B cell (primary cell): Measurements from ENCODE around the gene STK17A. TPM values are rescaled to one million over a fixed set of nuclear protein-coding genes. Genes with fewer than 3 reads are reported as not detected.

Experiments
- ATAC-seq: fragments of 200-7000 bp; cut with Tn5 transposase; one replicate; pipeline ENCODE4 v1.10.0; 2021; ENCODE audit warnings: low read depth, mild to moderate bottlenecking, moderate number of reproducible peaks, moderate library complexity
- CTCF ChIA-PET: fragments of 350-600 bp; sonication (Branson Sonifier 250); formaldehyde crosslinking; loops from one replicate; lab custom pipeline; 2021; ENCODE audit warnings: antibody characterized with exemption, inconsistent platforms; lab: Charles Lee
- POLR2A ChIA-PET: fragments of 350-600 bp; sonication (Branson Sonifier 250); formaldehyde crosslinking; loops from one replicate; lab custom pipeline; 2021; ENCODE audit warnings: antibody characterized with exemption; lab: Charles Lee
- DNase-seq: peaks from one replicate; pipeline ENCODE4 v3.0.0; 2013
- H2AFZ ChIP-seq: 2 replicates; pipeline ENCODE4 v1.6.1; 2012; ENCODE audit warnings: mild to moderate bottlenecking, low read depth, low read length; ENCODE audit not compliant: insufficient read depth, poor library complexity, severe bottlenecking
- H3K27ac ChIP-seq, 2 donors: 1 replicate in 1 of 2; 2 replicates in 1 of 2; pipeline ENCODE4 v1.5.1; 2012 to 2013; ENCODE audit warnings: low read length in 2 of 2, mild to moderate bottlenecking in 2 of 2, moderate library complexity in 1 of 2
- H3K27me3 ChIP-seq, 4 experiments: fragments of 200-600 bp in 1 of 4; sonication (generic) in 1 of 4; replicated peaks in 1 of 4; 1 replicate in 2 of 4; 2 replicates in 2 of 4; pipeline versions ENCODE4 v1.6.1 to v1.7.0; 2013 to 2016; ENCODE audit warnings: low read length in 3 of 4, mild to moderate bottlenecking in 2 of 4, mixed read lengths in 1 of 4, moderate library complexity in 1 of 4; ENCODE audit not compliant: insufficient read depth in 4 of 4, control insufficient read depth in 3 of 4; ENCODE audit errors: control extremely low read depth in 1 of 4
- H3K36me3 ChIP-seq, 2 experiments: replicated peaks in 1 of 2; 1 replicate in 1 of 2; 2 replicates in 1 of 2; pipeline versions ENCODE4 v1.6.1 to v1.7.1; 2013; ENCODE audit warnings: low read length in 1 of 2; ENCODE audit not compliant: insufficient read depth in 2 of 2, control insufficient read depth in 1 of 2; ENCODE audit errors: control extremely low read depth in 1 of 2, extremely low read depth in 1 of 2
- H3K4me1 ChIP-seq, 2 donors: fragments of 200-600 bp in 1 of 2; sonication (generic) in 1 of 2; 1 replicate in 1 of 2; 2 replicates in 1 of 2; pipeline versions ENCODE4 v1.5.1 to v1.6.1; 2013 to 2017; ENCODE audit warnings: low read length in 2 of 2; ENCODE audit not compliant: control insufficient read depth in 2 of 2, insufficient read depth in 2 of 2
- H3K4me2 ChIP-seq: replicated peaks from 2 replicates; pipeline ENCODE3; 2012; ENCODE audit warnings: mild to moderate bottlenecking, low read depth, low read length; ENCODE audit not compliant: poor library complexity, severe bottlenecking
- H3K4me3 ChIP-seq, 5 experiments: fragments of 200-600 bp in 1 of 5; sonication (generic) in 1 of 5; 1 replicate in 3 of 5; 2 replicates in 2 of 5; pipeline versions ENCODE4 v1.5.1 to v1.7.0; 2011 to 2016; ENCODE audit warnings: low read length in 4 of 5, mild to moderate bottlenecking in 4 of 5, low read depth in 2 of 5, control low read depth in 1 of 5, moderate library complexity in 1 of 5; ENCODE audit not compliant: insufficient read depth in 1 of 5; ENCODE audit errors: control extremely low read depth in 1 of 5, extremely low read depth in 1 of 5
- H3K79me2 ChIP-seq: fragments of 200-600 bp; sonication (generic); one replicate; pipeline ENCODE4 v1.6.0; 2016; ENCODE audit warnings: low read length; ENCODE audit not compliant: control insufficient read depth, insufficient read depth
- H3K9ac ChIP-seq: fragments of 200-600 bp; sonication (generic); 2 replicates; pipeline ENCODE4 v1.6.1; 2017; ENCODE audit warnings: mild to moderate bottlenecking, low read length, moderate library complexity
- H3K9me3 ChIP-seq, 3 donors: one replicate each; pipeline versions ENCODE4 v1.6.1 to v1.7.1; 2013; ENCODE audit warnings: low read length in 2 of 3; ENCODE audit not compliant: control insufficient read depth in 2 of 3, insufficient read depth in 1 of 3; ENCODE audit errors: control extremely low read depth in 1 of 3
- H4K20me1 ChIP-seq: 2 replicates; pipeline ENCODE4 v1.6.0; 2012; ENCODE audit warnings: mild to moderate bottlenecking, low read length; ENCODE audit not compliant: insufficient read depth, control insufficient read depth, poor library complexity, severe bottlenecking
- H3K27ac Mint-ChIP-seq: one replicate; pipeline ENCODE4 v1.8.0; 2021; ENCODE audit warnings: mixed read lengths
- H3K27me3 Mint-ChIP-seq: one replicate; pipeline ENCODE4 v1.8.0; 2021; ENCODE audit warnings: mixed read lengths
- H3K4me1 Mint-ChIP-seq: one replicate; pipeline ENCODE4 v1.8.0; 2021; ENCODE audit warnings: mixed read lengths
- H3K4me3 Mint-ChIP-seq: one replicate; pipeline ENCODE4 v1.8.0; 2021; ENCODE audit warnings: mixed read lengths
- H3K9me3 Mint-ChIP-seq: one replicate; pipeline ENCODE4 v1.8.0; 2022; ENCODE audit warnings: mixed read lengths; ENCODE audit not compliant: insufficient read depth
- CTCF ChIP-seq: fragments of 200-600 bp; IDR thresholded peaks from one replicate; pipeline ENCODE4 v1.8.0; 2022; ENCODE audit warnings: antibody characterized with exemption, mild to moderate bottlenecking
- EZH2 ChIP-seq: IDR thresholded peaks from 2 replicates; pipeline ENCODE4 v1.6.1; 2012; ENCODE audit warnings: borderline replicate concordance, low read depth, mild to moderate bottlenecking, moderate library complexity, low read length; ENCODE audit not compliant: insufficient read depth, poor library complexity, severe bottlenecking
- WGBS: methylation state at CpG from one replicate; pipeline ENCODE4 v1.1.5; 2013; ENCODE audit warnings: missing lambda C conversion rate; ENCODE audit not compliant: insufficient coverage; 5-methylcytosine and 5-hydroxymethylcytosine counted together
- intact Hi-C: fragments of 100-400 bp; cut with micrococcal nuclease; formaldehyde crosslinking; loops from one replicate; pipeline ENCODE4 v1.10.0; 2022
- polyA plus RNA-seq: library from polyadenylated mRNA; depleted of rRNA; stranded (reverse); fragments of >200 nt; gene quantifications from 2 replicates; pipeline ENCODE4 v1.2.3, GENCODE V29; 2012
- total RNA-seq, 2 donors: library from RNA; stranded (reverse); fragments of 120-200 nt in 1 of 2; gene quantifications; 1 replicate in 1 of 2; 2 replicates in 1 of 2; pipeline versions ENCODE4 v1.2.3 to v1.2.4, GENCODE V29; 2013 to 2022

The STK17A gene
- total and polyA plus RNA-seq, 2 donors (not counting 1 experiment from before 2014, with no cell fraction given), result 72.8 to 111 TPM

GRCh38 chr7:43585562-43585961 is 2.7 kb downstream of the STK17A start:
- intact Hi-C loops, result loop anchor here (5.0 kb wide), 1 partner anchor 342 kb away; the partner anchor contains the start of gene UBE2D4

More at GRCh38 chr7:43585562-43585961, 2.7 kb downstream of the STK17A start:
- Histone ChIP-seq H3K9ac (peak overlapping the region; percentile 78), H3K4me1 (peaks cover 40 to 50% of the 10 kb centered on the region in 2 donors), H3K9me3 (no peaks in the 10 kb centered on the region), H3K27me3 (peaks cover 0 to 2% (median 0%) of the 10 kb centered on the region in 4 experiments), H2AFZ (no peak overlapping the region), H3K36me3 (peaks cover 1 to 8% of the 10 kb centered on the region in 2 experiments), H3K79me2 (peaks cover 82% of the 10 kb centered on the region), H4K20me1 (peaks cover 38% of the 10 kb centered on the region), H3K4me2 (peak overlapping the region; percentile 82), H3K4me3 (peak overlapping the region; percentile 89 to 98 (median 91)), H3K27ac (peak overlapping the region; percentile 86 to 94)
- Mint-ChIP-seq H3K4me3 (peak overlapping the region; percentile 98), H3K27ac (peak overlapping the region; percentile 98), H3K27me3 (no peaks in the 10 kb centered on the region), H3K4me1 (peaks cover 58% of the 10 kb centered on the region), H3K9me3 (no peaks in the 10 kb centered on the region)
- CTCF ChIA-PET, result interaction anchor here (1.0 to 13.1 kb wide), 8 partner anchors 16 to 134 kb away, joined by 3 to 721 read pairs (median 6); no protein-coding TSS in a partner anchor
- TF ChIP-seq EZH2 (no peak), CTCF (no peak)
- ATAC-seq (no peak), DNase-seq (no peak)
- WGBS, result 33% methylated on average over 2 of the region's 2 CpGs
- POLR2A ChIA-PET, result interaction anchor here (0.6 to 2.7 kb wide), 5 partner anchors 20 to 1053 kb away, joined by 3 to 13 read pairs (median 5); no protein-coding TSS in a partner anchor
